Endothelial cell of umbilical vein (primary cell): Measurements from ENCODE around the gene MGAT4A. TPM values are rescaled to one million over a fixed set of nuclear protein-coding genes. Genes with fewer than 3 reads are reported as not detected.

Experiments
- BruUV-seq: library from RNA; stranded (reverse); fragments of 400-500 nt; replicated peaks from 2 replicates; lab custom pipeline; 2021; lab: Mats Ljungman, UMichigan
- CTCF ChIA-PET: fragments of 300-600, 350-600 bp; sonication (Branson Sonifier 250); formaldehyde crosslinking; loops from one replicate; lab custom pipeline; 2021; ENCODE audit warnings: antibody characterized with exemption, inconsistent platforms; lab: Charles Lee
- POLR2A ChIA-PET: fragments of 300-600, 350-600 bp; sonication (Branson Sonifier 250); formaldehyde crosslinking; loops from one replicate; lab custom pipeline; 2021; ENCODE audit warnings: antibody characterized with exemption, inconsistent platforms; lab: Charles Lee
- DNase-seq: peaks from one replicate; pipeline ENCODE4 v3.0.0-alpha.2; 2011; ENCODE audit warnings: low read depth, low spot score
- FAIRE-seq: peaks from 2 replicates; lab custom pipeline; 2011; peaks lifted over from hg19 to GRCh38; lab: Jason Lieb, UNC
- H2AFZ ChIP-seq: 2 replicates; pipeline ENCODE4 v1.6.0; 2012; ENCODE audit warnings: low read depth, low read length, control low read depth, inconsistent platforms
- H3K27ac ChIP-seq: 2 replicates; pipeline ENCODE4 v1.5.1; 2011; ENCODE audit warnings: low read depth, mild to moderate bottlenecking, control low read depth, low read length, moderate library complexity; ENCODE audit not compliant: insufficient read depth
- H3K27me3 ChIP-seq, 2 experiments: 2 replicates each; pipeline versions ENCODE4 v1.6.0 to v1.6.1; 2011; ENCODE audit warnings: low read length in 2 of 2, mixed read lengths in 1 of 2; ENCODE audit not compliant: control insufficient read depth in 2 of 2, insufficient read depth in 2 of 2
- H3K36me3 ChIP-seq, 2 experiments: 2 replicates in 1 of 2; 3 replicates in 1 of 2; pipeline ENCODE4 v1.5.1; 2011; ENCODE audit warnings: low read length in 2 of 2, mild to moderate bottlenecking in 1 of 2, moderate library complexity in 1 of 2; ENCODE audit not compliant: control insufficient read depth in 2 of 2, insufficient read depth in 2 of 2; ENCODE audit errors: extremely low read depth in 1 of 2
- H3K4me1 ChIP-seq: 3 replicates; pipeline ENCODE4 v1.5.1; 2011; ENCODE audit warnings: mild to moderate bottlenecking, low read length; ENCODE audit not compliant: control insufficient read depth, insufficient read depth; ENCODE audit errors: extremely low read depth
- H3K4me2 ChIP-seq: 2 replicates; pipeline ENCODE4 v1.6.1; 2011; ENCODE audit warnings: low read length, control low read depth, mixed read lengths; ENCODE audit not compliant: insufficient read depth
- H3K4me3 ChIP-seq, 3 experiments: fragments of 200-600 bp in 1 of 3; sonication (generic), shearing (Covaris generic) in 1 of 3; replicated peaks in 1 of 3; 2 replicates each; pipeline ENCODE4 v1.5.1; 2011 to 2016; ENCODE audit warnings: control low read depth in 3 of 3, low read length in 3 of 3, mild to moderate bottlenecking in 2 of 3, inconsistent platforms in 1 of 3, low read depth in 1 of 3, moderate library complexity in 1 of 3; ENCODE audit not compliant: insufficient read depth in 1 of 3
- H3K79me2 ChIP-seq: 2 replicates; pipeline ENCODE4 v1.6.0; 2012; ENCODE audit warnings: low read length, inconsistent platforms; ENCODE audit not compliant: control insufficient read depth, insufficient read depth
- H3K9ac ChIP-seq: replicated peaks from 2 replicates; pipeline ENCODE3; 2011; ENCODE audit warnings: low read length, control low read depth; ENCODE audit not compliant: insufficient read depth; ENCODE audit errors: extremely low read depth
- H3K9me1 ChIP-seq: replicated peaks from 3 replicates; pipeline ENCODE4 v1.6.0; 2011; ENCODE audit warnings: mild to moderate bottlenecking, low read length; ENCODE audit not compliant: control insufficient read depth, insufficient read depth; ENCODE audit errors: extremely low read depth
- H3K9me3 ChIP-seq: replicated peaks from 2 replicates; pipeline ENCODE4 v1.5.1; 2012; ENCODE audit warnings: low read length, inconsistent platforms; ENCODE audit not compliant: control insufficient read depth, insufficient read depth
- H4K20me1 ChIP-seq: replicated peaks from 2 replicates; pipeline ENCODE3; 2011; ENCODE audit warnings: mild to moderate bottlenecking, low read length; ENCODE audit not compliant: control insufficient read depth, insufficient read depth; ENCODE audit errors: extremely low read depth
- CTCF ChIP-seq, 2 donors: IDR thresholded peaks; 1 replicate in 1 of 2; 2 replicates in 1 of 2; pipeline ENCODE4 v1.5.1; 2011; ENCODE audit warnings: low read length in 2 of 2, mild to moderate bottlenecking in 2 of 2, moderate library complexity in 2 of 2, control low read depth in 1 of 2, inconsistent platforms in 1 of 2, low read depth in 1 of 2; ENCODE audit not compliant: insufficient read depth in 1 of 2; ENCODE audit errors: extremely low read depth in 1 of 2
- EZH2 ChIP-seq: IDR thresholded peaks from 2 replicates; pipeline ENCODE4 v1.6.1; 2012; ENCODE audit warnings: borderline replicate concordance, low read depth, mild to moderate bottlenecking, moderate library complexity, low read length, inconsistent platforms; ENCODE audit not compliant: severe bottlenecking
- FOS ChIP-seq: IDR thresholded peaks from 2 replicates; pipeline ENCODE4 v1.6.1; 2011; ENCODE audit warnings: mild to moderate bottlenecking, low read length, moderate library complexity, borderline replicate concordance; ENCODE audit not compliant: insufficient read depth
- GATA2 ChIP-seq: IDR thresholded peaks from 2 replicates; pipeline ENCODE4 v1.7.0; 2011; ENCODE audit warnings: low read depth, mild to moderate bottlenecking, moderate library complexity, mixed read lengths, low read length; ENCODE audit not compliant: insufficient read length, insufficient read depth
- JUN ChIP-seq: IDR thresholded peaks from 2 replicates; pipeline ENCODE4 v1.6.1; 2011; ENCODE audit warnings: borderline replicate concordance, low read depth; ENCODE audit not compliant: insufficient read length, insufficient read depth
- POLR2A ChIP-seq: IDR thresholded peaks from 2 replicates; pipeline ENCODE4 v1.6.1; 2012; ENCODE audit warnings: low read depth, mild to moderate bottlenecking, control low read depth, low read length
- POLR2AphosphoS5 ChIP-seq: IDR thresholded peaks from 2 replicates; pipeline ENCODE4 v1.6.1; 2012; ENCODE audit warnings: low read depth, mild to moderate bottlenecking, control low read depth, low read length, moderate library complexity; ENCODE audit not compliant: insufficient read depth
- dilution Hi-C: fragments of 300-500 bp; cut with MboI; formaldehyde crosslinking; loops from one replicate; pipeline ENCODE4 v1.15.0; 2019; ENCODE audit warnings: low sequenced_read_pairs; ENCODE audit not compliant: extremely low pct_ligation_motif_present
- intact Hi-C: fragments of 100-400 bp; cut with micrococcal nuclease; formaldehyde crosslinking; loops from one replicate; pipeline ENCODE4 v1.10.0; 2022
- polyA plus RNA-seq, 4 experiments: library from polyadenylated mRNA; depleted of rRNA in 3 of 4; stranded (reverse) in 3 of 4; unstranded in 1 of 4; fragments of >200 nt; gene quantifications; 2 replicates each; pipeline versions ENCODE4 v1.2.1 to v1.2.3, GENCODE V29; 2011 to 2012; ENCODE audit warnings: missing spikeins in 1 of 4
- total RNA-seq: library from RNA; stranded (reverse); gene quantifications from 2 replicates; pipeline ENCODE4 v1.2.3, GENCODE V29; 2021

The MGAT4A gene
- total and polyA plus RNA-seq, 2 donors (not counting 3 experiments of a cell fraction or from before 2014, with no cell fraction given) = 9.2 to 42.2 TPM

- POLR2A ChIA-PET = no interaction called here
- no peaks in the 10 kb centered on the region for H3K79me2 ChIP-seq
- no peaks in the 10 kb centered on the region for H3K27me3 ChIP-seq
- intact Hi-C loops (no loop called here), dilution Hi-C loops (no loop called here)
- no peaks in the 10 kb centered on the region for H3K9me3 ChIP-seq
- H3K4me1 ChIP-seq = peaks cover 15% of the 10 kb centered on the region
- H3K4me3 ChIP-seq = no peak overlapping the region
- H2AFZ ChIP-seq = no peak overlapping the region
- H3K27ac ChIP-seq = no peak overlapping the region
- DNase-seq (no peak), FAIRE-seq (no peak)
- no peaks in the 10 kb centered on the region for H3K9me1 ChIP-seq
- H3K4me2 ChIP-seq = no peak overlapping the region
- no TSS peak for BruUV-seq
- CTCF ChIA-PET = no interaction called here
- TF ChIP-seq FOS (no peak), POLR2AphosphoS5 (no peak), CTCF (IDR thresholded peaks at IDR 0.05; ENCODE audit: extremely low read depth in 1 of 2, insufficient read depth in 1 of 2, low read depth in 1 of 2, low read length in 2 of 2) (no peak), JUN (no peak), GATA2 (no peak), POLR2A (no peak), EZH2 (no peak)
- H3K36me3 ChIP-seq = no peaks in the 10 kb centered on the region
- no peaks in the 10 kb centered on the region for H4K20me1 ChIP-seq
- H3K9ac ChIP-seq = no peak overlapping the region
Measured at GRCh38 chr2:98739020-98739419, 8.1 kb upstream of the MGAT4A start.
